K562 (cell line): ENCODE results near the gene WDR76. TPM values are rescaled to one million over a fixed set of nuclear protein-coding genes. Genes with fewer than 3 reads are reported as not detected.

ENCODE experiments used
- ATAC-seq: fragments of 200-7000 bp; cut with Tn5 transposase; 3 replicates; pipeline ENCODE4 v1.9.1; 2020; ENCODE audit warnings: moderate library complexity
- BruUV-seq: library from RNA; stranded (reverse); fragments of 400-500 nt; replicated peaks from 2 replicates; lab custom pipeline; 2021; lab: Mats Ljungman, UMichigan
- CTCF ChIA-PET: fragments of 300-600 bp; formaldehyde crosslinking; extraction: SDS; loops from one replicate; lab custom pipeline; 2021; ENCODE audit warnings: low intra/inter-chr PET ratio; lab: Yijun Ruan, JAX
- POLR2A ChIA-PET: fragments of 300-600, 350-650 bp; sonication (Branson Sonifier 250); formaldehyde crosslinking; extraction: SDS; loops from one replicate; lab custom pipeline; 2021; ENCODE audit warnings: antibody characterized with exemption, inconsistent platforms; lab: Yijun Ruan, JAX
- DNase-seq, 4 experiments: peaks; one replicate each; pipeline versions ENCODE4 v3.0.0 to v3.0.0-alpha.2; 2011 to 2018; ENCODE audit warnings: low spot score in 3 of 4, mixed read lengths in 3 of 4; ENCODE audit errors: extremely low read depth in 1 of 4
- FAIRE-seq: peaks from 2 replicates; lab custom pipeline; 2011; peaks lifted over from hg19 to GRCh38; lab: Jason Lieb, UNC
- H2AFZ ChIP-seq: 2 replicates; pipeline ENCODE4 v1.6.0; 2011; ENCODE audit warnings: low read depth, low read length, control low read depth, inconsistent platforms
- H3K27ac ChIP-seq: fragments of 200-600 bp; 3 replicates; pipeline ENCODE4 v1.8.0; 2011; ENCODE audit warnings: low read depth, mild to moderate bottlenecking, control low read depth, inconsistent platforms, low read length, moderate library complexity, mixed read lengths; ENCODE audit errors: extremely low read depth
- H3K27me3 ChIP-seq, 2 experiments: fragments of 300-600 bp in 1 of 2; 2 replicates in 1 of 2; 3 replicates in 1 of 2; pipeline versions ENCODE4 v1.6.0 to v1.8.0; 2011; ENCODE audit warnings: inconsistent platforms in 2 of 2, low read length in 2 of 2, mild to moderate bottlenecking in 1 of 2, mixed read lengths in 1 of 2, moderate library complexity in 1 of 2; ENCODE audit not compliant: control insufficient read depth in 2 of 2, insufficient read depth in 2 of 2
- H3K36me3 ChIP-seq: fragments of 300-600 bp; 3 replicates; pipeline ENCODE4 v1.8.0; 2011; ENCODE audit warnings: mild to moderate bottlenecking, low read length, inconsistent platforms; ENCODE audit not compliant: control insufficient read depth, insufficient read depth
- H3K4me1 ChIP-seq, 2 experiments: fragments of 200-600 bp in 1 of 2; replicated peaks in 1 of 2; 2 replicates in 1 of 2; 3 replicates in 1 of 2; pipeline versions ENCODE4 v1.5.1 to v1.8.0; 2011; ENCODE audit warnings: inconsistent platforms in 2 of 2, low read length in 2 of 2, mild to moderate bottlenecking in 1 of 2, mixed read lengths in 1 of 2, moderate library complexity in 1 of 2; ENCODE audit not compliant: control insufficient read depth in 2 of 2, insufficient read depth in 2 of 2
- H3K4me2 ChIP-seq: 2 replicates; pipeline ENCODE4 v1.6.1; 2011; ENCODE audit warnings: low read length, control low read depth, inconsistent platforms, mixed read lengths; ENCODE audit not compliant: insufficient read depth
- H3K4me3 ChIP-seq: fragments of 200-600 bp; sonication (generic), shearing (Covaris generic); 2 replicates; pipeline ENCODE4 v1.5.1; 2016; ENCODE audit warnings: control low read depth, inconsistent platforms
- H3K79me2 ChIP-seq: fragments of 200-600 bp; 3 replicates; pipeline ENCODE4 v1.8.0; 2011; ENCODE audit warnings: low read length, inconsistent platforms; ENCODE audit not compliant: control insufficient read depth, insufficient read depth
- H3K9ac ChIP-seq, 2 experiments: 2 replicates each; pipeline versions ENCODE4 v1.6.0 to v1.6.1; 2011; ENCODE audit warnings: low read depth in 2 of 2, low read length in 2 of 2, control low read depth in 1 of 2, inconsistent platforms in 1 of 2, mild to moderate bottlenecking in 1 of 2, mixed read lengths in 1 of 2; ENCODE audit not compliant: insufficient read depth in 1 of 2
- H3K9me1 ChIP-seq: one replicate; pipeline ENCODE4 v1.6.0; 2011; ENCODE audit warnings: inconsistent platforms, mild to moderate bottlenecking, low read length, moderate library complexity; ENCODE audit not compliant: control insufficient read depth, insufficient read depth
- H3K9me3 ChIP-seq: replicated peaks from 2 replicates; pipeline ENCODE4 v1.5.1; 2011; ENCODE audit warnings: low read depth, low read length, inconsistent platforms; ENCODE audit not compliant: control insufficient read depth, insufficient read depth
- H4K20me1 ChIP-seq: replicated peaks from 2 replicates; pipeline ENCODE4 v1.6.1; 2011; ENCODE audit warnings: low read length, inconsistent platforms, mixed read lengths; ENCODE audit not compliant: control insufficient read depth, insufficient read depth
- CAMTA2 ChIP-seq: fragments of 250-450 bp; sonication (Bioruptor Pico); conservative IDR thresholded peaks from 2 replicates; pipeline ENCODE4 v1.5.1; 2022
- CXXC5 ChIP-seq: fragments of 250-450 bp; sonication (Bioruptor Pico); IDR thresholded peaks from 2 replicates; pipeline ENCODE4 v1.8.0; 2022; ENCODE audit warnings: inconsistent platforms, mild to moderate bottlenecking, moderate library complexity
- ERF ChIP-seq: fragments of 450-650 bp; formaldehyde crosslinking; IDR thresholded peaks from 2 replicates; pipeline ENCODE4 v1.4.0; 2020; ENCODE audit warnings: mild to moderate bottlenecking, mixed read lengths
- EWSR1 ChIP-seq: fragments of 450-650 bp; IDR thresholded peaks from 2 replicates; pipeline ENCODE4 v1.6.1; 2018; ENCODE audit warnings: borderline replicate concordance, mild to moderate bottlenecking, low read depth, moderate library complexity; ENCODE audit not compliant: partially characterized antibody
- FOXM1 ChIP-seq, 2 experiments: fragments of 450-650 bp in 1 of 2; sonication (generic) in 1 of 2; formaldehyde crosslinking in 1 of 2; IDR thresholded peaks; 2 replicates each; pipeline versions ENCODE4 v1.6.1 to v1.9.0; 2017 to 2022; ENCODE audit warnings: low read depth in 2 of 2, mild to moderate bottlenecking in 2 of 2, missing genetic modification reagents in 1 of 2, moderate library complexity in 1 of 2
- HSF4 ChIP-seq: fragments of 250-450 bp; sonication (Bioruptor Pico); IDR thresholded peaks from 2 replicates; pipeline ENCODE4 v2.1.2; 2022; ENCODE audit warnings: mild to moderate bottlenecking, moderate library complexity, borderline replicate concordance
- LCOR ChIP-seq: sonication (generic); formaldehyde crosslinking; IDR thresholded peaks from 2 replicates; pipeline ENCODE4 v1.8.0; 2022; ENCODE audit warnings: mild to moderate bottlenecking, missing genetic modification reagents
- RFX5 ChIP-seq: IDR thresholded peaks from 2 replicates; pipeline ENCODE4 v1.6.1; 2011; ENCODE audit warnings: low read depth, mild to moderate bottlenecking, improper control_type of control experiment, low read length
- RUNX1 ChIP-seq: sonication (generic); IDR thresholded peaks from 2 replicates; pipeline ENCODE4 v1.6.1; 2016; ENCODE audit warnings: antibody characterized with exemption, low read depth
- SPI1 ChIP-seq: IDR thresholded peaks from 2 replicates; pipeline ENCODE4 v1.6.1; 2011; ENCODE audit warnings: low read depth, low read length, control low read depth, borderline replicate concordance
- ZNF174 ChIP-seq: fragments of 250-450 bp; sonication (Bioruptor Pico); IDR thresholded peaks from 2 replicates; pipeline ENCODE4 v1.4.0; 2020; ENCODE audit warnings: mild to moderate bottlenecking
- ZNF408 ChIP-seq: fragments of 250-450 bp; sonication (Bioruptor Pico); IDR thresholded peaks from 2 replicates; pipeline ENCODE4 v1.4.0; 2020; ENCODE audit warnings: low read depth, mild to moderate bottlenecking, moderate library complexity
- WGBS: fragments of 100-300 bp; shearing (Covaris generic); methylation state at CpG from one replicate; pipeline ENCODE4 v1.1.6; 2016; ENCODE audit warnings: low coverage, mixed read lengths; ENCODE audit not compliant: insufficient coverage; ENCODE audit errors: missing lambda C conversion rate; 5-methylcytosine and 5-hydroxymethylcytosine counted together
- in situ Hi-C: fragments of 300-500 bp; cut with MboI; formaldehyde crosslinking; loops from 4 replicates; pipeline ENCODE4 v1.15.0; 2018; ENCODE audit warnings: inconsistent platforms, mixed read lengths
- intact Hi-C: fragments of 100-400 bp; cut with micrococcal nuclease; formaldehyde crosslinking; loops from 2 replicates; pipeline ENCODE4 v1.14.2; 2022
- polyA plus RNA-seq, 8 experiments: library from polyadenylated mRNA; depleted of rRNA in 4 of 8; stranded (reverse) in 5 of 8; unstranded in 3 of 8; fragments of >200 nt; fragmentation: Nextera tagmentation in 2 of 8; fragmentation: Illumina TruSeq in 1 of 8; extraction: Ambion mirVana in 2 of 8; extraction: Trizol in 1 of 8; gene quantifications; 2 replicates each; pipeline versions ENCODE4 v1.2.1 to v1.2.3, GENCODE V29; 2011 to 2014; ENCODE audit warnings: inconsistent platforms in 1 of 8, missing spikeins in 1 of 8
- total RNA-seq, 7 experiments: library from RNA; depleted of rRNA in 6 of 7; stranded (reverse); fragments of >200 nt in 6 of 7; fragmentation: Illumina TruSeq in 2 of 7; extraction: Trizol in 2 of 7; gene quantifications; 2 replicates each; pipeline versions ENCODE4 v1.2.1 to v1.2.3, GENCODE V29; 2011 to 2021; ENCODE audit warnings: low replicate concordance in 1 of 7
- TF ChIP-seq, protein P1 (sequence below), 3 experiments: IDR thresholded peaks in 2 of 3; conservative IDR thresholded peaks in 1 of 3; 2 replicates each; pipeline ENCODE4 v1.5.1; 2011 to 2012; ENCODE audit warnings: low read length in 3 of 3, mild to moderate bottlenecking in 3 of 3, control low read depth in 2 of 3, improper control_type of control experiment in 1 of 3, inconsistent platforms in 1 of 3, low read depth in 1 of 3, mixed read lengths in 1 of 3, moderate library complexity in 1 of 3; ENCODE audit not compliant: insufficient read depth in 2 of 3
- TF ChIP-seq, protein P2 (sequence below): fragments of 450-650 bp; IDR thresholded peaks from 2 replicates; pipeline ENCODE4 v1.6.1; 2017; ENCODE audit warnings: antibody characterized with exemption, mild to moderate bottlenecking

The WDR76 gene
- total and polyA plus RNA-seq, 9 of the 15 experiments (the other 6 are each of a cell fraction or from before 2014, with no cell fraction given): 9.8 to 69.5 (median 44.4) TPM

DNA sequence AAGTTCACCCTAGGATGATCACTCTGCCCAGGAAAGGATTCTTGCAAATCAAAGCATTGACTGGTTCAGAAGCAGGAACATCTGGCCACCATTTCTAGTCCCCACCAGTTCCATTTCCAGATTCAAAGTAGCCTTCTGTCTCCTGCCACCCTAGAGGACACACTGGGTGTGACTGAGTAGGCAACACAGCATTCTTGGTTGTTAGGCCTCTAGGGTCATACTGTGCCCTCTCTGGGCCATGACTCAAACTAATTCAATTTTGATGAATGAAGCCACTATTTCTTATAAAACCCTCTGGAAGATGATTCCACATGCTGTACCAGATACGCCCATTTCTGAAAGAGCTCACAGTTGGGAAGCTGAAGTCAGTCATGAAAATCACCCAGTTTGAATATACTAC, 69.7 kb downstream of the WDR76 start (continued):
- TF ChIP-seq EWSR1 (no peak), ERF (CRISPR knock-in tag) (no peak), HSF4 (CRISPR knock-in tag) (no peak), CXXC5 (CRISPR knock-in tag) (no peak)
- TF ChIP-seq, protein P1, sequence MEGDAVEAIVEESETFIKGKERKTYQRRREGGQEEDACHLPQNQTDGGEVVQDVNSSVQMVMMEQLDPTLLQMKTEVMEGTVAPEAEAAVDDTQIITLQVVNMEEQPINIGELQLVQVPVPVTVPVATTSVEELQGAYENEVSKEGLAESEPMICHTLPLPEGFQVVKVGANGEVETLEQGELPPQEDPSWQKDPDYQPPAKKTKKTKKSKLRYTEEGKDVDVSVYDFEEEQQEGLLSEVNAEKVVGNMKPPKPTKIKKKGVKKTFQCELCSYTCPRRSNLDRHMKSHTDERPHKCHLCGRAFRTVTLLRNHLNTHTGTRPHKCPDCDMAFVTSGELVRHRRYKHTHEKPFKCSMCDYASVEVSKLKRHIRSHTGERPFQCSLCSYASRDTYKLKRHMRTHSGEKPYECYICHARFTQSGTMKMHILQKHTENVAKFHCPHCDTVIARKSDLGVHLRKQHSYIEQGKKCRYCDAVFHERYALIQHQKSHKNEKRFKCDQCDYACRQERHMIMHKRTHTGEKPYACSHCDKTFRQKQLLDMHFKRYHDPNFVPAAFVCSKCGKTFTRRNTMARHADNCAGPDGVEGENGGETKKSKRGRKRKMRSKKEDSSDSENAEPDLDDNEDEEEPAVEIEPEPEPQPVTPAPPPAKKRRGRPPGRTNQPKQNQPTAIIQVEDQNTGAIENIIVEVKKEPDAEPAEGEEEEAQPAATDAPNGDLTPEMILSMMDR (IDR thresholded peaks at IDR 0.05 in 2 of 3, conservative IDR thresholded peaks at IDR 0.05 in 1 of 3; ENCODE audit: insufficient read depth in 2 of 3, low read depth in 1 of 3, low read length in 3 of 3): no peak
- TF ChIP-seq, all 486 proteins: peak for 0

DNA sequence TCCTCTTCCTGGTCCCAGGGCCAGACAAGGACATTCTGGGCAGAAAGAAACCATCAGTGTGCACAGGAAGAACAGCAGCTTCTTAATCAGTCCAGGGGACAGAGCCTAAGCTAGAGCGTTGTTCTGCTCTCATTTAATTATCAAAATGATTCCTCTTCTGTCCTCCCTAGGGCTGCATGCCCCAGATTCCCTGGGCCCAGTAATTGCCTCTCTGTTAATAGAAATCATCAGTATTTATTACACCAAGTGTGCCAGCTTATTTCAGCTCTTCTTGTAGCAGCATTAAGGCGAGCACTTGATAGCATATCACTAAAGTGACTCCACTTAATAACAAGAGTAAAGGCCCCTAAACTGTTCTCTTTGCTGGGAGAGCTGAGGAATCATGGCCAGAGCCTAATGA, 72.1 kb downstream of the WDR76 start:
- ChIA-PET CTCF (no interaction called here), POLR2A (interaction anchor here (3.0 kb wide), 1 partner anchor 10 kb away, joined by 18 read pairs; no protein-coding TSS in a partner anchor)
- no peaks in the 10 kb centered on the region for H4K20me1 ChIP-seq
- H3K9ac ChIP-seq: no peak overlapping the region
- in situ Hi-C loops (no loop called here), intact Hi-C loops (no loop called here)
- WGBS: 95% methylated on average over 2 of the region's 2 CpGs
- ATAC-seq: no peak
- H3K4me1 ChIP-seq: peaks cover 8 to 20% of the 10 kb centered on the region in 2 experiments; a peak in 4 of 5 replicates
- no peaks in the 10 kb centered on the region for H3K79me2 ChIP-seq
- no peak for FAIRE-seq
- no peak overlapping the region for H3K4me2 ChIP-seq
- no peak overlapping the region for H3K4me3 ChIP-seq
- H3K27me3 ChIP-seq: no peaks in the 10 kb centered on the region
- H3K9me3 ChIP-seq: no peaks in the 10 kb centered on the region
- no peak overlapping the region for H3K27ac ChIP-seq
- no peak for DNase-seq
- no peaks in the 10 kb centered on the region for H3K36me3 ChIP-seq
- H2AFZ ChIP-seq: peak overlapping the region; percentile 97; the same call in 1 of the 2 replicates
- H3K9me1 ChIP-seq: peaks cover 5% of the 10 kb centered on the region
- TF ChIP-seq FOXM1 (IDR thresholded peaks at IDR 0.05; ENCODE audit: low read depth) (no peak), FOXM1 (CRISPR knock-in tag; IDR thresholded peaks at IDR 0.05; ENCODE audit: low read depth) (no peak), ZNF174 (CRISPR knock-in tag) (no peak), ZNF408 (CRISPR knock-in tag) (no peak), RUNX1 (no peak), SPI1 (no peak), LCOR (no peak), EWSR1 (no peak), CAMTA2 (no peak), RFX5 (no peak)
- TF ChIP-seq, protein P2, sequence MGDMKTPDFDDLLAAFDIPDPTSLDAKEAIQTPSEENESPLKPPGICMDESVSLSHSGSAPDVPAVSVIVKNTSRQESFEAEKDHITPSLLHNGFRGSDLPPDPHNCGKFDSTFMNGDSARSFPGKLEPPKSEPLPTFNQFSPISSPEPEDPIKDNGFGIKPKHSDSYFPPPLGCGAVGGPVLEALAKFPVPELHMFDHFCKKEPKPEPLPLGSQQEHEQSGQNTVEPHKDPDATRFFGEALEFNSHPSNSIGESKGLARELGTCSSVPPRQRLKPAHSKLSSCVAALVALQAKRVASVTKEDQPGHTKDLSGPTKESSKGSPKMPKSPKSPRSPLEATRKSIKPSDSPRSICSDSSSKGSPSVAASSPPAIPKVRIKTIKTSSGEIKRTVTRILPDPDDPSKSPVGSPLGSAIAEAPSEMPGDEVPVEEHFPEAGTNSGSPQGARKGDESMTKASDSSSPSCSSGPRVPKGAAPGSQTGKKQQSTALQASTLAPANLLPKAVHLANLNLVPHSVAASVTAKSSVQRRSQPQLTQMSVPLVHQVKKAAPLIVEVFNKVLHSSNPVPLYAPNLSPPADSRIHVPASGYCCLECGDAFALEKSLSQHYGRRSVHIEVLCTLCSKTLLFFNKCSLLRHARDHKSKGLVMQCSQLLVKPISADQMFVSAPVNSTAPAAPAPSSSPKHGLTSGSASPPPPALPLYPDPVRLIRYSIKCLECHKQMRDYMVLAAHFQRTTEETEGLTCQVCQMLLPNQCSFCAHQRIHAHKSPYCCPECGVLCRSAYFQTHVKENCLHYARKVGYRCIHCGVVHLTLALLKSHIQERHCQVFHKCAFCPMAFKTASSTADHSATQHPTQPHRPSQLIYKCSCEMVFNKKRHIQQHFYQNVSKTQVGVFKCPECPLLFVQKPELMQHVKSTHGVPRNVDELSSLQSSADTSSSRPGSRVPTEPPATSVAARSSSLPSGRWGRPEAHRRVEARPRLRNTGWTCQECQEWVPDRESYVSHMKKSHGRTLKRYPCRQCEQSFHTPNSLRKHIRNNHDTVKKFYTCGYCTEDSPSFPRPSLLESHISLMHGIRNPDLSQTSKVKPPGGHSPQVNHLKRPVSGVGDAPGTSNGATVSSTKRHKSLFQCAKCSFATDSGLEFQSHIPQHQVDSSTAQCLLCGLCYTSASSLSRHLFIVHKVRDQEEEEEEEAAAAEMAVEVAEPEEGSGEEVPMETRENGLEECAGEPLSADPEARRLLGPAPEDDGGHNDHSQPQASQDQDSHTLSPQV: no peak
- BruUV-seq: no TSS peak
